Stomach (tissue), 9 donors: ENCODE results near the gene INPP5A. TPM values are rescaled to one million over a fixed set of nuclear protein-coding genes. Genes with fewer than 3 reads are reported as not detected.

ENCODE experiments used
- DNase-seq, 2 donors: peaks; one replicate each; pipeline versions ENCODE4 v3.0.0 to v3.0.0-alpha.2; 2013 to 2019
- H3K27ac ChIP-seq, 5 donors: fragments of 200-600 bp in 4 of 5; sonication (generic) in 4 of 5; one replicate each; pipeline ENCODE4 v1.5.1; 2013 to 2019; ENCODE audit warnings: mild to moderate bottlenecking in 1 of 5, moderate library complexity in 1 of 5
- H3K27me3 ChIP-seq, 3 donors: fragments of 200-600 bp; sonication (generic); one replicate each; pipeline ENCODE4 v1.5.1; 2017 to 2019; ENCODE audit warnings: mixed run types in 1 of 3
- H3K36me3 ChIP-seq, 4 donors: fragments of 200-600 bp; sonication (generic); 1 replicate in 3 of 4; 2 replicates in 1 of 4; pipeline ENCODE4 v1.5.1; 2016 to 2019
- H3K4me1 ChIP-seq, 4 donors: fragments of 200-600 bp; sonication (generic); one replicate each; pipeline ENCODE4 v1.5.1; 2016 to 2019
- H3K4me3 ChIP-seq, 4 donors: fragments of 200-600 bp; sonication (generic) in 3 of 4; one replicate each; pipeline ENCODE4 v1.5.1; 2016 to 2019; ENCODE audit warnings: mild to moderate bottlenecking in 1 of 4
- H3K9me3 ChIP-seq, 4 donors: fragments of 200-600 bp; sonication (generic); one replicate each; pipeline ENCODE4 v1.5.1; 2016 to 2019
- CTCF ChIP-seq, 7 experiments: fragments of 450-650 bp in 4 of 7; fragments of 200-600 bp in 3 of 7; sonication (generic) in 3 of 7; IDR thresholded peaks; one replicate each; pipeline ENCODE4 v1.5.1; 2016 to 2019; ENCODE audit warnings: antibody characterized with exemption in 7 of 7, control low read depth in 2 of 7, mild to moderate bottlenecking in 1 of 7
- EP300 ChIP-seq: sonication (generic); formaldehyde crosslinking; IDR thresholded peaks from one replicate; pipeline ENCODE4 v1.6.1; 2017; ENCODE audit warnings: antibody characterized with exemption
- POLR2A ChIP-seq, 4 donors: fragments of 450-650 bp; IDR thresholded peaks; one replicate each; pipeline ENCODE4 v1.6.1; 2016; ENCODE audit warnings: antibody characterized with exemption in 4 of 4, control low read depth in 2 of 4, mild to moderate bottlenecking in 1 of 4, moderate library complexity in 1 of 4
- POLR2AphosphoS5 ChIP-seq, 3 donors: sonication (generic); formaldehyde crosslinking; IDR thresholded peaks; one replicate each; pipeline ENCODE4 v1.6.1; 2016; ENCODE audit warnings: antibody characterized with exemption in 3 of 3
- WGBS, 5 donors: extraction: QIAGEN DNeasy Blood & Tissue Kit in 3 of 5; methylation state at CpG; one replicate each; pipeline versions ENCODE4 v1.1.5 to v1.1.7; 2013 to 2018; 5-methylcytosine and 5-hydroxymethylcytosine counted together
- intact Hi-C: fragments of 100-400 bp; cut with DNase I; formaldehyde crosslinking; loops from one replicate; pipeline ENCODE4 v1.15.1; 2023; ENCODE audit warnings: low total_unique reads
- polyA plus RNA-seq, 3 donors: library from polyadenylated mRNA; stranded (reverse); fragments of 200-250 nt; gene quantifications; one replicate each; pipeline ENCODE4 v1.2.3, GENCODE V29; 2013
- total RNA-seq, 5 donors: library from RNA; depleted of rRNA; stranded (reverse); fragments of >200 nt; gene quantifications; one replicate each; pipeline versions ENCODE4 v1.1.0 to v1.2.3, GENCODE V29; 2014 to 2016
- donor health status: healthy with polysubstance abuse.
- donor health status: Bipolar disorder and iron deficiency.
- donor health status: healthy.

The INPP5A gene
- total and polyA plus RNA-seq, 8 donors: 17.2 to 72.3 (median 31.0) TPM

- TF ChIP-seq POLR2A (IDR thresholded peaks at IDR 0.05) (no peak), CTCF (IDR thresholded peaks at IDR 0.05) (no peak), EP300 (no peak), POLR2AphosphoS5 (IDR thresholded peaks at IDR 0.05) (no peak)
- no peak for DNase-seq
- intact Hi-C loops: loop anchor here (10.0 kb wide), 1 partner anchor 132 kb away; the partner anchor contains the start of gene NKX6-2
- Histone ChIP-seq H3K4me3 (no peak overlapping the region), H3K36me3 (peaks cover 0 to 70% (median 61%) of the 10 kb centered on the region in 4 donors), H3K27ac (no peak overlapping the region), H3K9me3 (no peaks in the 10 kb centered on the region), H3K4me1 (peaks cover 0 to 28% (median 4%) of the 10 kb centered on the region in 4 donors), H3K27me3 (no peaks in the 10 kb centered on the region)
- WGBS, 5 donors: 89 to 95% (median 93%) methylated on average over 15 of the region's 15 CpGs
These were observed 114.9 kb downstream of the INPP5A start for GRCh38 chr10:132652446-132652845.

- Histone ChIP-seq H3K4me1 (peaks cover 0 to 28% (median 4%) of the 10 kb centered on the region in 4 donors), H3K4me3 (no peak overlapping the region), H3K36me3 (peaks cover 0 to 66% (median 57%) of the 10 kb centered on the region in 4 donors), H3K27ac (no peak overlapping the region), H3K27me3 (no peaks in the 10 kb centered on the region), H3K9me3 (no peaks in the 10 kb centered on the region)
- DNase-seq: no peak
- intact Hi-C loops: loop anchor here (10.0 kb wide), 1 partner anchor 132 kb away; the partner anchor contains the start of gene NKX6-2
- TF ChIP-seq POLR2A (IDR thresholded peaks at IDR 0.05): no peak
- TF ChIP-seq CTCF (IDR thresholded peaks at IDR 0.05): no peak
- TF ChIP-seq EP300: no peak
- no peak for TF ChIP-seq POLR2AphosphoS5 (IDR thresholded peaks at IDR 0.05)
- WGBS, 5 donors: 91 to 94% (median 92%) methylated on average over 26 to 31 of the region's 31 CpGs
These were observed 115.5 kb downstream of the INPP5A start for GRCh38 chr10:132652936-132653590.

- no peak overlapping the region for H3K4me3 ChIP-seq
- TF ChIP-seq EP300 (no peak), POLR2A (IDR thresholded peaks at IDR 0.05) (no peak), CTCF (IDR thresholded peaks at IDR 0.05) (no peak)
- H3K27me3 ChIP-seq: no peaks in the 10 kb centered on the region
- H3K9me3 ChIP-seq: no peaks in the 10 kb centered on the region
- WGBS, 5 donors: 94 to 97% (median 94%) methylated on average over 15 to 20 of the region's 20 CpGs
- no peak for DNase-seq
- H3K27ac ChIP-seq: no peak overlapping the region
- peaks cover 0 to 21% (median 4%) of the 10 kb centered on the region in 4 donors for H3K4me1 ChIP-seq
- intact Hi-C loops: loop anchor here (10.0 kb wide), 1 partner anchor 131 kb away; the partner anchor contains the start of gene NKX6-2
- H3K36me3 ChIP-seq: peaks cover under 1 to 71% (median 57%) of the 10 kb centered on the region in 4 donors
These were observed 116.1 kb downstream of the INPP5A start for GRCh38 chr10:132653721-132654120.

GRCh38 chr10:132654121-132654571, 116.6 kb downstream of the INPP5A start:
- WGBS, 5 donors: 90 to 92% (median 91%) methylated on average over 7 to 12 of the region's 12 CpGs
- Histone ChIP-seq H3K27me3 (no peaks in the 10 kb centered on the region), H3K27ac (no peak overlapping the region), H3K36me3 (peaks cover 4 to 75% (median 61%) of the 10 kb centered on the region in 4 donors), H3K4me3 (no peak overlapping the region), H3K9me3 (no peaks in the 10 kb centered on the region), H3K4me1 (peaks cover 0 to 17% (median 4%) of the 10 kb centered on the region in 4 donors)
- intact Hi-C loops: loop anchor here (10.0 kb wide), 1 partner anchor 131 kb away; the partner anchor contains the start of gene NKX6-2
- DNase-seq: no peak
- TF ChIP-seq POLR2AphosphoS5 (IDR thresholded peaks at IDR 0.05) (no peak), EP300 (no peak), CTCF (IDR thresholded peaks at IDR 0.05) (no peak), POLR2A (IDR thresholded peaks at IDR 0.05) (no peak)
